NCI-H1105 treated with DMSO at 0.1 percent for 48 hours (cell line): ENCODE data around the gene ZBED2.
A peak's percentile ranks its signal among the peaks of the same experiment; 100 is the strongest.

ENCODE experiments used
- DNase-seq: peaks from one replicate; lab custom pipeline; 2025; lab: John Stamatoyannopoulos, UW

ZBED2 gene

DNA sequence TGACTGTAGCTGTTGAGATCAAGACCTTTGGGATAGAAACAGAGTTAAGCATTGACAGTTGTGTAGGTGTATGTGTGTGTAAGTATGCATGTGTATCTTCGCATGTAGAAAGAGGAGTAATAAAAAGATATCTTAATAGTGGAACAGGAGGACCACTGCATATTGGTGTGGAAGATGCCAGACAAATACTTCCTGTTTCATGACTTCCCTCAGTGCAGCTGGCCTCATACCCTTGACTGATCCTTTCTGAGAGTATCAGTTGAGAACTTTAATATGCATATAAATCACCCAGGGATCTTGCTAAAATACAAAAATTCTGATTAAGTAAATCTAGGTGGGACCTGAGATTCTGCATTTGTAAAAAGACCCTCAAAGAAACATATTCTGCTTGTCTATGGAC is 8.5 kb upstream of the ZBED2 start:
- no peak for DNase-seq

DNA sequence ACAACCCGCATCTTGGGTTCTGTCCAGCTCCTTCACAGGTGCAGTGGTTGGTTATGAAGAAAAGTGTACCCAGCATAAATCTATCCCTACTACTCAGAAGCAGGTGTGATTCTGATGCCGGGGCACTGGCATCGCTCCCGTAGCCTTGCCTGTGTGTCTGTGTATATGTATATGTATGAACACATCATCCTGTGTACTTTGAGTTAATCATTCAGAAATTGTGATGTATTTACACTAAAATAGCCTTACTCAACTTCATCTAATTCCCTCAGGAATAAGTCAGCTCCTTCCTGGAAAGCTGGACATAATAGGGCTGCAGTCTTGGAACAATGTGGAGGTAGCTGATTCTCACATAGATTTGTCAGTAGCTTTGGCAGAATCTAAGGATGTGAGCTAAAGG is 6.7 kb upstream of the ZBED2 start:
- DNase-seq = no peak

DNA sequence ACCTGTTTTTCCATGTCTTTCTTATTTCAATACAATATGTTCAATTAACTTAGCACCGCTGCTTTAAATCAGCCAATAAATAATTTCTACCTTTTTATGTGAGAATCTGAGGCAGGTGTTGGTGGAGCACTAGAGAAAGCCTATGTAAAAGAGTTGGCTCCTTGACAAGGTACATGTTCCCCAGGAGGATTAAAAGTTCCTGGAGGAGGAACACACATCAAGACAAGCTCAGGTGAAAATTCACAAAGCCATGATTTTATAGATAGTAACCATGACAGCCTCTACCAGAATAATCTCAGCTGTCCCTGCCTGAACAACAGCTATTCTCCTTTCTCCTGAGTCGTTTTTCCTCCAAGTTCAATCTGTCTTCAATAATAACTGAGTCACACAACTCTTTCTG is 3.4 kb upstream of the ZBED2 start:
- DNase-seq = peak; percentile 19

DNA sequence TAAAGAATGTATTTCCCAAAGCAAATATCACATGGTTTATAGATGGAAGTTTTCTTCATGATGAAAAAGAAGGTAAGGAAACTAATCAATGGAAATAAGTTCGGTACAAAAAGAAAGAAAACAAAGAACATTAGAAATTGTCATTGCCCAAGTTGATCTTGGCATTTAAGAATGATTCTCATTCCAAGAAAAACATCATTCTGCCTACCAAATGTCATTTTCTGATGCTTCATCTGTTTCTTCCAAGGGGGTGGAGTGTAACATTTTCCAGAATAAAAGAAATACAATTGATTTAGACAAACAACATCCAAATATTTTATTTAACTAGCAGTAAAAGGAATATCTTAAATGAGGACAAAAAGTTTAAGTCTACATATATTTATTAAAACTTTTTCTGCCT is 3.0 kb upstream of the ZBED2 start:
- no peak for DNase-seq

DNA sequence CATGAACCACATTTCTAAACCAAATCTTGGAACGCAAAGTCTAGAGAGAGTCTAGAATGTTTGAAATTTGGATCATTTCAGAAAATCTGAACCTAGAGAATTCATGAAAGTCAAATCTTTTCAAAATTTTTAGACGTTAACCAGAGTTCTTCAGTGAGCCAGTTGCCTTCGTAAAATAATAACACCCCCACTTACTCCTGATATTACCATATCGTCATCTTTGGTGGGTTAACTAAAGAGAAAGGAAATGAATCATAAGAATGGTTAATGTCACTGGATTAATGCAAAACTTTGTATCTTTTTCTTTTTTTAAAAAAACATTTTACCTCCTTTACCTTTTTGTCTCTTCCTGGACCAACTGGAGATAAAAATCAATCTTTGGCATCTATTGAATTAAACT is 1.2 kb upstream of the ZBED2 start:
- DNase-seq = no peak

DNA sequence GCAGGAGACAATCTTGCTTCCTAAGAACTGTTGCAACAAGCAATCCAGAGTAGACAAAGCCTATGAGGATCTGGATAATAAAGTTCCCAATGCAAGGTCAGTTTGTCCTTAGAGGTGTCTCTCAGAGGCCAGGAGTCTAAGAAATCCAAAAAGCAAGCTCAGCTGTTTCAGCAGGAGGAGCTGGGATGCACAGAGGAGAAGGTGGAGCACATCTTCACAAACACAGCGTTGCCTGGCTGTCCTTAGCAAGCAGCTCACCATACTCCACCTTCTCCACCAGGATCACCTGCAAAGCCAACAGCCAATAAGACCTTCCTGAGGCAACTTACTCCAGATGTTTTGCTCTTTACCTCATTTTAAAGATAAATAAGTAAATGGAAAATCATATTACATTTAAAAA is 365 bp downstream of the ZBED2 start:
- DNase-seq = no peak

DNA sequence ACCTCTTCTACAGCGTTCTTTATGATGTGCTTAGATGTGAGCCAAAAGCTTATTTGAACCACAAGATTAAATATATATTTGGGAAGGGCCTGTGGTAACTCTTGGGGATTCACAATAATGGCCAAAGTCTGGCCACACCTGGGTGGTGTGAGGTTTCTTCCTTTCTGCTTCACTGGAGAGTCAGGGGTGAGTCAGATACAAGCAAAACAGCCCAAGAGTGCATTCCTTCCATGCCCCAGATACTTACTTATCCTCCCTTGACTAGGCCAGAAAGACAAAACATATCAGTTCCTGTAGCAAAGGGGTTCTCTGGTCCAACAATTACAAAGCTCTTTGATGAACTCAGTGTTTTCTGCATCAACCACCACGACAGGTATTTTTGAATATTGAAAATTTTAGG is 941 bp downstream of the ZBED2 start:
- no peak for DNase-seq

DNA sequence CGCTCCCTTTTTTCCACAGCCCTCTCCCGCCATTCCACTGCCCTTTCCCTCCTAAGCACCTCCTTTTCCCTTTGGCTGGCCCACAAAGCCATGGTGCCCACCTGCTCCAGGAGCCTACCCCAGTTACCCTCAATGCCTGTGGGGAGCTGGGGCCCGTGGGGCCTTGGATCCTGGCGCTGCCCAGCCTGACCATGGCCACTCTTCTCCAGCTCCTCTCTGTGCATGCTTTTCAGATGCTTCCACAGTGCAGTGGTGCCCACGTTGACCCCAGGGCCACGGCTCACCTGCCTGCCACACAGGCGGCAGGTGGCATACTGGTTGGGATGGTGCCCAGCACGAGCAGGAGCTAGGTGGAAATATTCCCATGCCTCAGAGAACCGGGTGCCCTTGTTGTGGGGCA is 1.5 kb downstream of the ZBED2 start:
- DNase-seq = no peak

DNA sequence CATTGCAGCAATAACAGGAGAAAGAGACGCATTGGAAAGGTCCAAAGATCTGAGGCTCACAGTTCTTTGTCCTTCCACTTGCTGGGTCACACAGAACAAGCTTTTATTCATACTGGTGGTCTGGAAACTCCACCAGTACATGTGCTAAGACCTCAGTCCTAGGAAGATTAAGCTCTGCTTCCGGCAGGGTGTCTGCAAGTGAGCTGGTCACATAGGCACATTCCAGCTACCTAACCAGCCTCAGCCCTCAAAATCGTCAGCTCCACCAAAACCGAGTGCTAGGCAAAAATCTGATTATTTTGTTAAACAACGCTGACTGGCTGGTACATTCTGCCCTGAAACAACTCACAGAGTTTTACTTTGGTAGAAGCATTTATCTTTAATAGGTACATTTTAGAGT is 2.2 kb downstream of the ZBED2 start:
- DNase-seq = no peak

DNA sequence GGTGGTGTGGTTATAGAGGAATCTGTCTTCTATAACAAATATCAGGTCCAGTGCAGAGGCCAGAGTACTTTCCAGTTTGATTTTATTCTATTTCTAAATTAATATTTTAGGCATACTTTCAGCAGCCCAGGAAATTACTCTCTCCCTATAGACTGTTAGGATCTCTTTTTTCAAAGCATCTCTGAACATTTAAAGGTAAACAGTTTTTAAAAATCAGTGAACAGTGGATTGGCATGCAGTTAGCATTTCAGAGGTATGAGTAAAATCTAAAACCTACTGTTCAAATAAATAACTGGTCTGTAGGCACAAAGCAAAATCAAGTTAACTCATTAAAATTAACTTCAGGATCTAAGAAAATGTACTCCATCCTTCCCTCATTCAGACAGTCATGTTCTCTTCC is 3.0 kb downstream of the ZBED2 start:
- DNase-seq = no peak

DNA sequence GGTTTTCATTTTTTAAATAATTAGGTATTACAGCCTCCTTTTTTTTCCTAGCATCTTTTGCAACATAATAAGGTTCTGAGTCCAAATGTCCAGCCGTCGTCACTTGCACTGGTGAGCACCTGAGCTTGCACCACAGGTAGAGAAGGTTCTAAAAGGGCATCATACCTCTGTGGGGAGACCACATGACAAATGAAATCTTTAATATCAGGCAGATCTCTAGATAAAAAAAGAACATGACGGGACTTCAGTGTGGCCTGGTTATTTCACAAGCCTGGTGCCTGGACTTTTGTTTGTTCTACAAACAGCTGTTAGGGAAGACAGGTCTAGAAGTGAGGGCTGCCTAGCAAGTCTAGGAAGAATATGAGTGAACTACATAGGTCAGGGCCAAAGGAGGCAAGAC is 3.6 kb downstream of the ZBED2 start:
- no peak for DNase-seq

DNA sequence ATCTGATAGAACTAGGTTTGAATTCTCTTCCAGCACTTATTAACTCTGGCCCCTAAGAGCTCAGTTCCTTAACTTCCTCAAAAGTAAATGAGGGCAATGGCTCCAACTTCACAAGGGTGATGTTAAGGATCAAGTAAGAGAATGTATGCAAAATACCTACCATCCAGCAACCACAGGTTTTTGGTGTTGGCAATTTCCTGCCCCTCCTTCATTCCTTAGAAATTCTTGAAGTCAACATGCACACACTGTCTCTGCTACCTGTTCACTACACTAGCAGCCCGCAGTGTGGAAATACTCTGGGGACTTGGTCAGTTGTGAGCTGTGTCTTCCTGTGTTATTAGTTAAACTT is 5.0 kb downstream of the ZBED2 start:
- no peak for DNase-seq

DNA sequence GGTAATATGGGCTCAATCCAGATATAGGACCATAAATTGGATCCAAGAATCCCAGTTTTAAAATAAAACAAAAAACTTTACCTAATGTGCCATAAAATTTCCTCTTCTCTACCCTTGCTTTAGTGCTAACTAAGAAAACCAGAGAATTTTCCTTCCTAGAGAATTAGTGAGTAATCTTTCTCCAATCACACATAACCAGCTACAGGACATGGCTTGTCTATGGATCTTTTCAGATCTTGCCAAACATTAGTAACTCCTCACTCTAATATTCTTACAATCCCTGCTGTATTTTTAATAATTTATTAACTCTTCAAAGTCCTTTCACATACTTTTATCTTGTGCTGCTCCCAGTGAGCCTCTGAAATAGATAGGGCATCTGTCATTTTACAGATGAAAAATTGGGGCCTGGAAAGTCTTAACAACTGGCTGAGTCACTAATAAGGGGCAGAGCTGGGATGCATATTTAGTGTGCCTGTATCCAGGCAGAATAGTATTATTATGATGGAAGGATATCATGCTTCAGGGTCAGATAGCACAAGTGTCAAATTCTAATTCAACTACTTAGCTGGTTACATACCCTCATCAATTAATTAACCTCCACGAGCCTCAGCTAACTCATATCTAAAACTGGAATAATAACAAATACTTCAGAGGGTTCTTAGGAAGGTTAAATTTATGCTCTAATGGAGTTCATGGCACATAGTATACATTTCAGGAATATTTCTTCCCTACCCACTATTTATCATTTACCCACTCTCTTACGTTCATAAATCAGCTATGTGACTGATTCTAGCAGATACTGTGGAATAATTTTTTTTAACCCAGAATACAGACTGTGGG is 5.6 kb downstream of the ZBED2 start:
- DNase-seq = no peak

DNA sequence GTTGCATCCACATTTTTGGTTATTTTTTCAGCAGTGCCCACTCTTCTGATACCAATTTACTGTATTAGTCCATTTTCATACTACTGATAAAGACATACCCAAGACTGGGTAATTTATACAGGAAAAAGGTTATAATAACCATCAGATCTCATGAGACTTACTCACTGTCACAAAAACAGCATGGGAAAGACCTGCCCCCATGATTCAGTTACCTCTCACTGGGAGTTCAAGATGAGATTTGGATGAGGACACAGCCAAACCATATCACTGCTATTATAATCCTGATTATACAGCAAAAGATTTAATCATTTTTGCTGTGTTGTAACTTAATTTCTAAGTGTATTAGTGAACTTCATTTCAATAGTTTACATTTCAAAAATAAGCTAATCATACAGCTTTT is 6.6 kb downstream of the ZBED2 start:
- no peak for DNase-seq

DNA sequence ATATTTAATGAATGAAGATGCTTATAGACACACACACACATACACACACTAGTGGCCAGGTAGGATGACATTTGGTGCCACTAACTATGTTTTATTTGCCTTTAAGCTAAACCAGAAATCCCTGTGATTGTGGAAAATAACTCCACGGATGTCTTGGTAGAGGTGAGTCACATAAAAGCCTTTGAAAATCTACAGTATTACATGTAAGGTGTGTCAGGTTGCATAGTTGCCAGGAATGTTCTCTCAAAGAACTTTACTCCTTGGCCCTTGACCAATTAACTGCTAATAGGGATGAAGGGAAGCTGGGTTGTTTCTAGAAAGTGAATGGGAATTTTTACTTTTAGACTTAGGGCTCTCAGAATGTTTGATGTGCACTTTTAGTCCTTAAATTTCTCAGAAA is 9.9 kb downstream of the ZBED2 start:
- DNase-seq = no peak

DNA sequence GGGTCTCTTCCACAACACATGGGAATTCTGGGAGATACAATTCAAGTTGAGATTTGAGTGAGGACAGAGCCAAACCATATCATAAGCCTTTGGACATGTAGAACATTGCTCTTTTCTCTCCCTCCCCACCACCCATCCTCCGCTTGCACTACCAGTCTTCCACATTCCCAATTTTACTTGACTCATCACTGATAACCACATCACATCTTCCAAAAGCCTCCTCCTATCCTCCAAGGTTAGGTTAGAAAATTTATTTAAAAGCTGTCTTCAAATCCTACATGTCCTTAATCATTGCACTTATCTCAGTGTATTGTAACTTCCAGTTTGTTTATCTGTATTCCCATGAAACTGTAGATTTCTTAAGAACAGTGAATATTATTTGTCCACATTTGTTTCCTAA is 10.4 kb downstream of the ZBED2 start:
- no peak for DNase-seq

DNA sequence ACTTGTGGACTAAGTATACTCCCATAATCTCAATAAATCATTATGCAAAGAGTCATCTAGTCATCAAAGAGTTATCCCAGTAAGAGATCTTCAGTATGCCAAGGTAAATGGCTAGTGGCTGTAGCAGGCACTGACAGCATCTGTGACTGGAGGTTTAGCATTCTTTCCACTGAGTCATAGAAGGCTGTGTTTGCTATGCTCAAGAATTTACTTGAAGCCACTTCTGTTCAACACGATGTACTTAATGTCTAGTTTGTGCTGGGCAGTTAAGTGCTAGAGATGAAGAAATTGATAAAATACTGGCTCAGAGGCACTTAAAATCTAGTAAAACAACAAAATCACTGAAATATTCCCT is 13.0 kb downstream of the ZBED2 start:
- DNase-seq = no peak

DNA sequence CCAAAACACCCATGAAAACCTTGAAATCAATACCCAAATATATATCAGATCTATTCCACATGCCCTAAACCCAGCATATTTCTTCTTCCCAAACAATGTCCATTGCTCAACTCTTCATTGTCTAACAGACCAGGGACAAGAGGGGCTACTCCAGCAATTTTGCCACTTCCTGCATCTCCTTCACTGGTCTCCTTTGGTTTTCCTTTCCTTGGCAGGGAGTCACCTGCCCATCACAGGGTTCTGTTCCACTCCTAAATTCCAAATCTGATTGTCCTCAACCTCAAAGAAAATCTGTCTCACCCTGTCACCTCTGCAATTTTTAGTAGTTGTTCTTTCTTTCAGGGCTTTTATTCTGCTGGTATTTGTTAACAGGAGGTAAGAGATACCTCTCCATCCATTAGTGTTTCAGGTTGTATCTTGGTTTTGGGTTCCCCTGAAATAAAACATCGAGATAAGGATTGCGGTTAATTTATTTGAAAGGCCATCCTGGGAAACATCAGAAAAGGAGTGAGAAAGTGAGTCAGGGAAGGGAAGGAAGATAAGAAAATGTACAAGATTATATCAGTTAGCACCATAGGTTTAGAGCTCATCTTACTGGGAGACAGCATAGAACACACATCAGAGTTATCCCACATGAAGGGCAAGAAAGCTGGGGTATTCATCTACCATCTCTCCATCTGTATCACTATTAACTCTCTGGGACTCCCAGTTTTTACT is 13.6 kb downstream of the ZBED2 start:
- no peak for DNase-seq

DNA sequence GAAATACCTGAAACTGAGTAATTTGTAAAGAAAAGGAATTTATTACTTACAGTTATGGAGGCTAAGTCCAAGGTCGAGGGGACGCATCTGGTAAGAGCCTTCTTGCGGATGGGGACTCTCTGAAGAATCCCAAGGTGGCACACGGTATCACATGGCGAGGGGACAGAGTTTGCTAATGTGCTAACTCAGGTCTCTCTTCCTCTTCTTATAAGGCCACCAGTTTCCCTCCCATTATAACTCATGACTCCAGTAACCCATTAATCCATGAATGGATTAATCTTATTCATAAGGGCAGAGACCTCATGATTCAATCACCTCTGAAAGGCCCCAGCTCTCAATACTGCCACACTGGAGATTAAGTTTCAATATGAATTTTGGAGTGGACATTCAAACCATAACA is 15.7 kb downstream of the ZBED2 start:
- DNase-seq = no peak

DNA sequence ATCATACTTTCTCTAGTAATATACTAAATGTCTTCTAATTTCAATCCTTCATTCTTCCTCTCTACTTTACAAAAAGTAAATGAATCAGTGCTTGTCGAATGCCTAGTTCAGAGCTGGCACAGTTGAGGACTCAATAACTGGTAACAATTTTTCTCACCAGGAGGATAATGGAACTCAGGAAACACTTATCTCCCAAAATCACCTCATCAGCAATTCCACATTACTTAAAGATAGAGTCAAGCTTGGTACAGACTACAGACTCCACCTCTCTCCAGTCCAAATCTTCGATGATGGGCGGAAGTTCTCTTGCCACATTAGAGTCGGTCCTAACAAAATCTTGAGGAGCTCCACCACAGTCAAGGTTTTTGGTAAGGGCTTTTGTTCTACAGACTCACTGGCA is 16.3 kb downstream of the ZBED2 start:
- no peak for DNase-seq

DNA sequence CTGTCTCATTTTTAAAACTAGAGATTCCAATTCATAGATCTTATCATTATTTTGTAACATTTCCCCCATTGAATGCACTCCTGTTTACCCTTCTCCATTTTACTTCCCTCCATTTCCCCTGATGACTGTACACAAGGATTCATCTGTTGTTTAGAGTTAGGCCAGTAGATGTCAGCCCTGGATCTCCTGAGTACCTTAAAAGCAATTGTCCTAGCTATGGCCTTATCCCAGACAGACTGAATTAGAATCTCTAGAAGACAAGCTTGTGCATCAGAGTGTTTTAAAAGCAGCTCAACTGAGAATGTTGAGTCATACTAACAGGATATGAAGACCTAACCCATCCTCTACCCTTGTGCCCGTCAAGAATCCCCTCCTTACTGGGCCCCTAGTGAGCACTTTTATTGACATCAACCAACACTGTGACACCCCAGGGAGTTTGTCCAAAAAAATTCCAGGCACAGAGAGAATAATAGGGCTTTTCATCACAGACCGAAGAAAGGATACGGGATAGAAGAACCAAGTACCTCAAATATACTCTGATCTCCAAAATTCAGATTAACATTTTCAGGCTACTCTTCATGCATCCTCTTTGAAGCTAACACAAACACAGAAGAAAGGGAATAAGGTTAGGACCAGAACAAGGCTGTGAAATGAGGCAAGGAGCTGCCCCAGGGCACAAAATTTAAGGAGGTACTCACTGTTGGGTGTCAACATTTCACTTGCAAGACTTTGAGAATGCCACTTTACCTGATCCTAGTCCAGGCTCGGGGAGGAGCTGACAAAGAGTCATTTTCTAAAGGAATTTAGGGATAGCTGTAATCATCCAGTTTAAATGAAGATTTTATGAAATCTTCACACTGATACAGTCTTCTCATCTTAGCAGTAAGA is 17.1 kb downstream of the ZBED2 start:
- DNase-seq = no peak

DNA sequence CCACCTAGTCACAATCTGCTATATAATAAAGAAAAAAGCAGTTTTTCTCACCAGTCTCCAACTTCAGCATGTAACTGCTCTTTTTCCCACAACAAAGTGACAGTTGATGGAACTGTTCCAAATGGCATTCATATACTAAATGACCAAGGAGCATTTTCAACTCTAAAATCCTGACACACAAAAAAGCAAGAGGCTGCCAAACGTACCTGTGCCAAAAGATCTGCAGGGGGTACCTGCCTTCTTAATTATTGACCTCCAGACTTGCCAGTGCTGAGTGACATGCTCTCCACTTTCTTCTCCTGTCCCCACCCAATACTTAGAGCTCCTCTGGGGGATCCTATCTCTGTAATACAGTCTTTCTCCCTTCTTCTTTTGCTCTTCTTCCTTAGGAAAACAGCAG is 18.0 kb downstream of the ZBED2 start:
- no peak for DNase-seq

DNA sequence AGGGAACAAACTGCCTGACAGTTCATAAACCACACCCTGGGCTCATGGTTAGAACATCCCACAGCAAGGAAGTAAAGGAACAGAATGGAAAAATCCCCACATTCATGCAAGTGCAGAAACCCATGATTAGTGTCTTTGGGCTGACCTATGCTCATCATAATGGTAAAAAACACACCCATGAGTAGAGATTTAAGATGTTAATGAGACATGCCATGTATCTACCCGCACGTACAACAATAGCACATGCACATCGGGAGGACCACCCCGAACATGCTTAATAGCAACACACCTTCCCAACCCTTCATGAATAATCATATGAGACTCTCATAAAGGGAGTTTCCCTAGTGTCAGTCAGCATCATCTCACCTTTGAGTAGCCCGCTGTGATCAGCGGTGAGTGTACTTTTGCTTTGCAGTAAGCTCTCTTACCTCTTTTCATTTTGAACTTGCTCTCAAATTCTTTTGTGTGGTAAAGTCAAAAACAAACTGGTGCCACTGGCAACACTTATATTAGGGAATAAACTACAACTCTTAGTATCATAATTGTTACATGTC is 23.2 kb downstream of the ZBED2 start:
- DNase-seq = no peak
